GM23338 (cell line): ENCODE data around the gene CSF2RB. TPM values are rescaled to one million over a fixed set of nuclear protein-coding genes. Genes with fewer than 3 reads are reported as not detected.

Source experiments
- ATAC-seq: fragments of 200-7000 bp; cut with Tn5 transposase; 3 replicates; pipeline ENCODE4 v1.9.1; 2020
- DNase-seq: peaks from one replicate; pipeline ENCODE4 v3.0.0-alpha.2; 2015; ENCODE audit warnings: low spot score
- H2AFZ ChIP-seq: fragments of 200-600 bp; sonication (generic); 2 replicates; pipeline ENCODE4 v1.8.0; 2016; ENCODE audit warnings: antibody characterized with exemption, mild to moderate bottlenecking, moderate library complexity
- H3F3A ChIP-seq: fragments of 200-600 bp; sonication (generic); replicated peaks from 2 replicates; pipeline ENCODE4 v1.8.0; 2017; ENCODE audit warnings: antibody characterized with exemption, mixed run types, low read depth
- H3K27ac ChIP-seq: fragments of 200-600 bp; sonication (generic); 2 replicates; pipeline ENCODE4 v1.6.1; 2016; ENCODE audit warnings: low read depth
- H3K27me3 ChIP-seq: fragments of 200-600 bp; sonication (generic); 2 replicates; pipeline ENCODE4 v1.8.0; 2016; ENCODE audit warnings: mild to moderate bottlenecking, mixed run types, moderate library complexity; ENCODE audit not compliant: insufficient read depth
- H3K36me3 ChIP-seq: fragments of 200-600 bp; sonication (generic); 2 replicates; pipeline ENCODE4 v1.8.0; 2016; ENCODE audit warnings: mild to moderate bottlenecking; ENCODE audit not compliant: insufficient read depth
- H3K4me1 ChIP-seq: fragments of 200-600 bp; sonication (generic); 2 replicates; pipeline ENCODE4 v1.8.0; 2016; ENCODE audit warnings: mild to moderate bottlenecking, moderate library complexity; ENCODE audit not compliant: insufficient read depth
- H3K4me2 ChIP-seq: fragments of 200-600 bp; sonication (generic); 2 replicates; pipeline ENCODE4 v1.7.1; 2017; ENCODE audit warnings: mixed run types
- H3K4me3 ChIP-seq: fragments of 200-600 bp; sonication (generic); 2 replicates; pipeline ENCODE4 v1.6.1; 2016; ENCODE audit warnings: mixed run types
- H3K79me2 ChIP-seq: fragments of 200-600 bp; sonication (generic); replicated peaks from 2 replicates; pipeline ENCODE4 v1.8.0; 2017; ENCODE audit warnings: mild to moderate bottlenecking; ENCODE audit not compliant: insufficient read depth
- H3K9me2 ChIP-seq: fragments of 200-600 bp; sonication (generic); 2 replicates; pipeline ENCODE4 v1.8.0; 2017; ENCODE audit not compliant: insufficient read depth
- H4K20me1 ChIP-seq: fragments of 200-600 bp; sonication (generic); replicated peaks from 2 replicates; pipeline ENCODE4 v1.8.0; 2017; ENCODE audit warnings: mild to moderate bottlenecking; ENCODE audit not compliant: insufficient read depth
- H3K27ac Mint-ChIP-seq: 2 replicates; pipeline ENCODE4 v1.8.0; 2020; ENCODE audit warnings: inconsistent platforms, mild to moderate bottlenecking, moderate library complexity, mixed read lengths
- H3K27me3 Mint-ChIP-seq: 3 replicates; pipeline ENCODE4 v1.8.0; 2022; ENCODE audit warnings: low read depth, mild to moderate bottlenecking, moderate library complexity, mixed read lengths, inconsistent platforms; ENCODE audit not compliant: insufficient read depth, poor library complexity
- H3K36me3 Mint-ChIP-seq: 3 replicates; pipeline ENCODE4 v1.8.0; 2021; ENCODE audit warnings: low read depth, mild to moderate bottlenecking, inconsistent platforms, moderate library complexity, mixed read lengths
- H3K4me1 Mint-ChIP-seq: 3 replicates; pipeline ENCODE4 v1.8.0; 2020; ENCODE audit warnings: mild to moderate bottlenecking, inconsistent platforms, mixed read lengths
- H3K4me3 Mint-ChIP-seq: 3 replicates; pipeline ENCODE4 v1.8.0; 2021; ENCODE audit warnings: moderate library complexity, mild to moderate bottlenecking, inconsistent platforms, mixed read lengths
- H3K9me3 Mint-ChIP-seq: 3 replicates; pipeline ENCODE4 v1.8.0; 2020; ENCODE audit warnings: moderate library complexity, mild to moderate bottlenecking, inconsistent platforms, mixed read lengths
- CREB1 ChIP-seq: fragments of 250-450 bp; sonication (Bioruptor Pico); IDR thresholded peaks from 2 replicates; pipeline ENCODE4 v1.5.0; 2020; ENCODE audit warnings: low read depth, mild to moderate bottlenecking, moderate library complexity
- CTCF ChIP-seq, 2 experiments: fragments of 200-600 bp in 1 of 2; sonication (generic) in 1 of 2; conservative IDR thresholded peaks; 2 replicates each; pipeline versions ENCODE4 v1.5.1 to v1.6.1; 2016 to 2017; ENCODE audit warnings: antibody characterized with exemption in 2 of 2, low read depth in 2 of 2, mild to moderate bottlenecking in 2 of 2, moderate library complexity in 1 of 2
- ETS1 ChIP-seq: IDR thresholded peaks from 2 replicates; pipeline ENCODE4 v1.6.1; 2016; ENCODE audit warnings: antibody characterized with exemption
- EZH2 ChIP-seq: fragments of 200-600 bp; sonication (generic); IDR thresholded peaks from one replicate; pipeline ENCODE4 v1.8.0; 2017; ENCODE audit warnings: antibody characterized with exemption, mild to moderate bottlenecking, low read depth; ENCODE audit not compliant: unreplicated experiment
- EZH2phosphoT487 ChIP-seq: fragments of 200-600 bp; sonication (generic); IDR thresholded peaks from one replicate; pipeline ENCODE4 v1.8.1; 2018; ENCODE audit warnings: antibody characterized with exemption; ENCODE audit not compliant: unreplicated experiment
- JUNB ChIP-seq: IDR thresholded peaks from one replicate; pipeline ENCODE4 v1.6.1; 2016; ENCODE audit warnings: antibody characterized with exemption; ENCODE audit not compliant: unreplicated experiment
- NANOG ChIP-seq: IDR thresholded peaks from 2 replicates; pipeline ENCODE4 v1.6.1; 2016; ENCODE audit warnings: antibody characterized with exemption, borderline replicate concordance
- POLR2AphosphoS5 ChIP-seq: IDR thresholded peaks from 2 replicates; pipeline ENCODE4 v1.6.1; 2016; ENCODE audit warnings: antibody characterized with exemption, low read depth
- REST ChIP-seq: IDR thresholded peaks from one replicate; pipeline ENCODE4 v1.6.1; 2018; ENCODE audit warnings: antibody characterized with exemption; ENCODE audit not compliant: unreplicated experiment
- STAT1 ChIP-seq: IDR thresholded peaks from one replicate; pipeline ENCODE4 v1.6.1; 2016; ENCODE audit warnings: antibody characterized with exemption; ENCODE audit not compliant: unreplicated experiment
- ZNF114 ChIP-seq: fragments of 250-450 bp; sonication (Bioruptor Pico); IDR thresholded peaks from 2 replicates; pipeline ENCODE4 v1.5.0; 2020; ENCODE audit warnings: mild to moderate bottlenecking, moderate library complexity
- ZNF331 ChIP-seq: fragments of 250-450 bp; sonication (Bioruptor Pico); IDR thresholded peaks from 2 replicates; pipeline ENCODE4 v1.5.0; 2020; ENCODE audit warnings: low read depth, mild to moderate bottlenecking, moderate library complexity
- ZNF462 ChIP-seq: fragments of 250-450 bp; sonication (Bioruptor Pico); IDR thresholded peaks from 2 replicates; pipeline ENCODE4 v1.5.0; 2020; ENCODE audit warnings: mild to moderate bottlenecking, moderate library complexity
- polyA plus RNA-seq: library from polyadenylated mRNA; unstranded; fragments of >200 nt; fragmentation: Nextera tagmentation; extraction: Ambion mirVana; gene quantifications from 2 replicates; pipeline ENCODE4 v1.2.1, GENCODE V29; 2016
- total RNA-seq: library from RNA; depleted of rRNA; stranded (reverse); fragments of >200 nt; shearing (Covaris generic); gene quantifications from 2 replicates; pipeline ENCODE4 v1.2.3, GENCODE V29; 2014

CSF2RB gene
- total and polyA plus RNA-seq, 2 experiments from 2014 or later = not detected

GRCh38 chr22:36899498-36899897 lies 13.9 kb upstream of the CSF2RB start:
- H3K4me2 ChIP-seq = no peak overlapping the region
- H3K4me1 Mint-ChIP-seq = peaks cover 25% of the 10 kb centered on the region
- no peaks in the 10 kb centered on the region for H3K79me2 ChIP-seq
- no peak overlapping the region for H3K4me3 ChIP-seq
- no peak overlapping the region for H2AFZ ChIP-seq
- no peak overlapping the region for H3K27ac ChIP-seq
- H3K4me1 ChIP-seq = peaks cover 11% of the 10 kb centered on the region; the same call in 1 of the 2 replicates
- DNase-seq (no peak), ATAC-seq (no peak)
- no peaks in the 10 kb centered on the region for H3K36me3 ChIP-seq
- H3F3A ChIP-seq = no peaks in the 10 kb centered on the region
- 0 out of 2 replicates have a peak overlapping the region, but pooled peaks have one; percentile 34 for H3K27ac Mint-ChIP-seq
- TF ChIP-seq JUNB = no peak
- TF ChIP-seq ZNF462 (CRISPR knock-in tag) = no peak
- no peak for TF ChIP-seq POLR2AphosphoS5
- TF ChIP-seq EZH2phosphoT487 = no peak
- TF ChIP-seq REST = no peak
- TF ChIP-seq ZNF331 = no peak
- TF ChIP-seq EZH2 = no peak
- TF ChIP-seq CREB1 (CRISPR knock-in tag) = no peak
- TF ChIP-seq ETS1 = no peak
- TF ChIP-seq STAT1 = no peak
- TF ChIP-seq NANOG = no peak
- TF ChIP-seq ZNF114 (CRISPR knock-in tag) = no peak
- no peak for TF ChIP-seq CTCF (conservative IDR thresholded peaks at IDR 0.05; ENCODE audit: low read depth in 2 of 2)
- peaks cover 17% of the 10 kb centered on the region for H3K36me3 Mint-ChIP-seq
- peaks cover 18% of the 10 kb centered on the region for H3K27me3 Mint-ChIP-seq
- H3K27me3 ChIP-seq = no peaks in the 10 kb centered on the region
- H3K4me3 Mint-ChIP-seq = no peak overlapping the region
- H4K20me1 ChIP-seq = no peaks in the 10 kb centered on the region
- peaks cover 24% of the 10 kb centered on the region for H3K9me3 Mint-ChIP-seq
- peaks cover 29% of the 10 kb centered on the region for H3K9me2 ChIP-seq
